ENCODE measurements around the gene SLC35A5. TPM values are rescaled to one million over a fixed set of nuclear protein-coding genes. Genes with fewer than 3 reads are reported as not detected.
"Not testable (repeated sequence)": the region's sequence is repeated elsewhere in the genome, so short reads cannot be mapped to it uniquely, and the experiment has no call there.

The SLC35A5 gene
- total and polyA plus RNA-seq, 3 donors from 2014 or later, result 51.4 to 64.2 (median 54.9) TPM

- no peak for TF ChIP-seq POLR2A (IDR thresholded peaks at IDR 0.05)
- TF ChIP-seq, protein P1, sequence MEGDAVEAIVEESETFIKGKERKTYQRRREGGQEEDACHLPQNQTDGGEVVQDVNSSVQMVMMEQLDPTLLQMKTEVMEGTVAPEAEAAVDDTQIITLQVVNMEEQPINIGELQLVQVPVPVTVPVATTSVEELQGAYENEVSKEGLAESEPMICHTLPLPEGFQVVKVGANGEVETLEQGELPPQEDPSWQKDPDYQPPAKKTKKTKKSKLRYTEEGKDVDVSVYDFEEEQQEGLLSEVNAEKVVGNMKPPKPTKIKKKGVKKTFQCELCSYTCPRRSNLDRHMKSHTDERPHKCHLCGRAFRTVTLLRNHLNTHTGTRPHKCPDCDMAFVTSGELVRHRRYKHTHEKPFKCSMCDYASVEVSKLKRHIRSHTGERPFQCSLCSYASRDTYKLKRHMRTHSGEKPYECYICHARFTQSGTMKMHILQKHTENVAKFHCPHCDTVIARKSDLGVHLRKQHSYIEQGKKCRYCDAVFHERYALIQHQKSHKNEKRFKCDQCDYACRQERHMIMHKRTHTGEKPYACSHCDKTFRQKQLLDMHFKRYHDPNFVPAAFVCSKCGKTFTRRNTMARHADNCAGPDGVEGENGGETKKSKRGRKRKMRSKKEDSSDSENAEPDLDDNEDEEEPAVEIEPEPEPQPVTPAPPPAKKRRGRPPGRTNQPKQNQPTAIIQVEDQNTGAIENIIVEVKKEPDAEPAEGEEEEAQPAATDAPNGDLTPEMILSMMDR (IDR thresholded peaks at IDR 0.05), result no peak
- Histone ChIP-seq H3K4me3 (peak overlapping the region; percentile 96 to 100), H3K4me1 (peaks cover 25% of the 10 kb centered on the region), H3K36me3 (ENCODE audit: low read depth, missing control alignments) (no peaks in the 10 kb centered on the region), H3K27ac (peak overlapping the region; percentile 97), H3K27me3 (no peaks in the 10 kb centered on the region), H3K9me3 (no peaks in the 10 kb centered on the region)
- DNase-seq, result peak; percentile 84
- intact Hi-C loops (cut with DNase I; ENCODE audit: low total_unique reads), result no loop called here
- WGBS, 2 donors, result 0 to 1% methylated on average over 23 to 29 of the region's 29 CpGs
Measured at GRCh38 chr3:112560721-112561483, 943 bp upstream of the SLC35A5 start.

- 0 to 10% methylated on average over 2 to 8 of the region's 29 CpGs for WGBS, 2 donors
- Histone ChIP-seq H3K27me3 (no peaks in the 10 kb centered on the region), H3K36me3 (ENCODE audit: low read depth, missing control alignments) (no peaks in the 10 kb centered on the region), H3K4me1 (peaks cover 23% of the 10 kb centered on the region), H3K4me3 (peak overlapping the region; percentile 96 to 100), H3K27ac (peak overlapping the region; percentile 97), H3K9me3 (no peaks in the 10 kb centered on the region)
- intact Hi-C loops (cut with DNase I; ENCODE audit: low total_unique reads), result no loop called here
- TF ChIP-seq, protein P1 (IDR thresholded peaks at IDR 0.05), result no peak
- no peak for TF ChIP-seq POLR2A (IDR thresholded peaks at IDR 0.05)
- no peak for DNase-seq
Measured at GRCh38 chr3:112561484-112561733, 436 bp upstream of the SLC35A5 start.

- H3K27me3 ChIP-seq; intact Hi-C loops (cut with DNase I; ENCODE audit: low total_unique reads): not testable (repeated sequence)
- H3K4me1 ChIP-seq, result peaks cover 16% of the 10 kb centered on the region
Measured at GRCh38 chr3:112564247-112564939, 2.5 kb downstream of the SLC35A5 start.

GRCh38 chr3:112564940-112565305 lies 3.1 kb downstream of the SLC35A5 start:
- TF ChIP-seq, protein P1 (IDR thresholded peaks at IDR 0.05), result no peak
- no peak for TF ChIP-seq POLR2A (IDR thresholded peaks at IDR 0.05)
- H3K9me3 ChIP-seq, result no peaks in the 10 kb centered on the region
- H3K4me1 ChIP-seq, result peaks cover 10% of the 10 kb centered on the region
- no peak for DNase-seq
- intact Hi-C loops (cut with DNase I; ENCODE audit: low total_unique reads), result no loop called here
- no peaks in the 10 kb centered on the region for H3K36me3 ChIP-seq (ENCODE audit: low read depth, missing control alignments)
- H3K27ac ChIP-seq, result no peak overlapping the region
- no peaks in the 10 kb centered on the region for H3K27me3 ChIP-seq
- no peak overlapping the region for H3K4me3 ChIP-seq

More at GRCh38 chr3:112564247-112564939, 2.5 kb downstream of the SLC35A5 start:
- not testable (repeated sequence) for H3K36me3 ChIP-seq (ENCODE audit: low read depth, missing control alignments); H3K4me3 ChIP-seq; H3K9me3 ChIP-seq; DNase-seq; H3K27ac ChIP-seq
- 83 to 84% methylated on average over 12 to 15 of the region's 15 CpGs for WGBS, 2 donors

GRCh38 chr3:112568642-112569041 lies 6.8 kb downstream of the SLC35A5 start:
- no peaks in the 10 kb centered on the region for H3K36me3 ChIP-seq (ENCODE audit: low read depth, missing control alignments)
- TF ChIP-seq, protein P1 (IDR thresholded peaks at IDR 0.05), result no peak
- TF ChIP-seq POLR2A (IDR thresholded peaks at IDR 0.05), result no peak
- no peak for DNase-seq
- H3K27me3 ChIP-seq, result no peaks in the 10 kb centered on the region
- H3K27ac ChIP-seq, result no peak overlapping the region
- H3K4me3 ChIP-seq, result no peak overlapping the region
- 84 to 89% methylated on average over 2 of the region's 2 CpGs for WGBS, 2 donors
- intact Hi-C loops (cut with DNase I; ENCODE audit: low total_unique reads), result no loop called here
- H3K9me3 ChIP-seq, result no peaks in the 10 kb centered on the region
- no peaks in the 10 kb centered on the region for H3K4me1 ChIP-seq

All from testis (tissue), 3 donors.